IPS-18a (cell line): ENCODE data around the gene SIL1.
"Not testable (repeated sequence)": the region's sequence is repeated elsewhere in the genome, so short reads cannot be mapped to it uniquely, and the experiment has no call there.

Experiments used
- H3K27ac ChIP-seq: one replicate; pipeline ENCODE4 v1.5.1; 2013; ENCODE audit warnings: low read length
- H3K27me3 ChIP-seq: one replicate; pipeline ENCODE4 v1.6.1; 2013; ENCODE audit warnings: mild to moderate bottlenecking, low read length; ENCODE audit not compliant: control insufficient read depth, insufficient read depth
- H3K36me3 ChIP-seq: one replicate; pipeline ENCODE4 v1.6.1; 2013; ENCODE audit warnings: low read depth, low read length; ENCODE audit not compliant: control insufficient read depth
- H3K4me1 ChIP-seq: one replicate; pipeline ENCODE4 v1.6.1; 2013; ENCODE audit warnings: low read depth, low read length; ENCODE audit not compliant: control insufficient read depth
- H3K4me3 ChIP-seq: one replicate; pipeline ENCODE4 v1.5.1; 2013; ENCODE audit warnings: low read length
- H3K9ac ChIP-seq: one replicate; pipeline ENCODE4 v1.6.1; 2013; ENCODE audit warnings: mild to moderate bottlenecking, low read length, moderate library complexity
- H3K9me3 ChIP-seq: one replicate; pipeline ENCODE4 v1.6.1; 2013; ENCODE audit warnings: low read depth, low read length; ENCODE audit not compliant: control insufficient read depth

The SIL1 gene

DNA sequence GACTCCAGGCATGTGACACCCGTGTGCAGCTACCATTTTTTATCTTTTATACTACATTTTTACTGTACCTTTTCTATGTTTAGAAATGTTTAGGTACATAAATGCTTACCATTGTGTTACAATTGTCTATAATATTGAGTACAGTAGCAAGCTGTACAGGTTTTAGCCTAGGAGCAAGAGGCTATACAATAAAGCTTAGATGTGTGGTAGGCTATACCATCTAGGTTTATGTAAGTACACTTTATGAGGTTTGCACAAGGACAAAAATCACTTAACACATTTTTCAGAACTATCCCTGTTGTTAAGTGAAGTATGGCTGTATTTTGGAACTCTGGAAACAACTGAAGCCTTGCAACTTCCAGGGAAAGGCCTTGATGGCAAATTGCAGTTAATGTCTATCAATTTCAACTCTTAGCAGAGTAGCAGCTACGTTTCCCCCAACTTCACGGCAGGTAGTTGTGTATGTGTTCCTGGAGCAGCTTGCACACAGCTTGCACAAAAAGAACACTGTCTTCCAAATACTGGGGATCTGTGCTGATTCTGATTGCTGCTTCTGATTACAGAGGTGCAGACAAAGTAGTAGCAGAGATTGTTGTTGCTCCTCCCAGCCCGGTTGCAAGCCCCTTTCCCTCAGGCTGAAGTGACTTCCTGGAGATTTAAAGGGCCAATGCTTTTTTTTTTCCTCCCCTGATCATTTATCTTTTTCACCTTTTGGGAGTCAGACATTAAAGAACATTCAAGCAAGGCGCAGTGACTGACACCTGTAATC, 30.0 kb downstream of the SIL1 start:
- H3K27me3 ChIP-seq, result no peaks in the 10 kb centered on the region
- no peak overlapping the region for H3K4me3 ChIP-seq
- H3K36me3 ChIP-seq, result no peaks in the 10 kb centered on the region
- H3K9me3 ChIP-seq, result peaks cover 3% of the 10 kb centered on the region
- H3K4me1 ChIP-seq, result peaks cover 4% of the 10 kb centered on the region
- no peak overlapping the region for H3K9ac ChIP-seq
- no peak overlapping the region for H3K27ac ChIP-seq

DNA sequence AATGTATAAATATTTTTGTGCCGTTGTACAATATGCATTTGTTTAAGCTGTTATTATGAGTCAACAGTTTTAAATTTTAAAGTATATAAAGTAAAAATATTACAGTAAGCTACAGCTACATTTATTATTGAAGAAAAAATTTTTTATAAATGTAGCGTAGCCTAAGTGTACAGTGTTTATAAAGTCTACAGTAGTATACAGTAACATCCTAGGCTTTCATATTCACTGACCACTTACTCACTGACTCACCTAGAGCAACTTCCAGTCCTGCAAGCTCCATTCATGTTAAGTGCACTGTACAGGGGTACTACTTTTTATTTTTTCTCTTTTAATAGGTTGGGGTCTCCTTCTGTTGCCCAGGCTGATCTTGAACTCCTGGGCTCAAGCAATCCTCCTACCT, 30.6 kb downstream of the SIL1 start:
- no peak overlapping the region for H3K4me3 ChIP-seq
- H3K9me3 ChIP-seq, result peaks cover 3% of the 10 kb centered on the region
- H3K27ac ChIP-seq, result no peak overlapping the region
- H3K9ac ChIP-seq, result no peak overlapping the region
- H3K4me1 ChIP-seq, result peaks cover 9% of the 10 kb centered on the region
- H3K27me3 ChIP-seq, result no peaks in the 10 kb centered on the region
- no peaks in the 10 kb centered on the region for H3K36me3 ChIP-seq

DNA sequence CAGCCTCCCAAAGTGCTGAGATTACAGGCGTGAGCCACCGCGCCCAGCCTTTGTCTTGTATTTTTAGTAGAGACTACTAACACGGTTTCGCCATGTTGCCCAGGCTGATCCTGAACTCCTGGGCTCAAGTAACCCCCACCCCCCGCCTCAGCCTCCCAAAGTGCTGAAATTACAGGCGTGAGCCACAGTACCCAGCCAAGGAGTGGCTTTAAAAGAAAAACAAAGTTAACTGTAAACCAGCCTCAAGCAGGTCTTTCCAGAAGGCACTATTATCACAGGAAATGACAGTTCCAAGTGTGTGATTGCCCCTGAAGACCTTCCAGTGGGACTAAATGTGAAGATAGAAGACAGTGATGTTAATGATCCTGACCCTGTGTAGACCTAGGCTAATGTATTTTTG, 31.1 kb downstream of the SIL1 start:
- Histone ChIP-seq H3K9me3 (peaks cover 3% of the 10 kb centered on the region), H3K9ac (no peak overlapping the region), H3K27ac (no peak overlapping the region), H3K27me3 (no peaks in the 10 kb centered on the region), H3K36me3 (no peaks in the 10 kb centered on the region), H3K4me1 (peaks cover 14% of the 10 kb centered on the region), H3K4me3 (no peak overlapping the region)

DNA sequence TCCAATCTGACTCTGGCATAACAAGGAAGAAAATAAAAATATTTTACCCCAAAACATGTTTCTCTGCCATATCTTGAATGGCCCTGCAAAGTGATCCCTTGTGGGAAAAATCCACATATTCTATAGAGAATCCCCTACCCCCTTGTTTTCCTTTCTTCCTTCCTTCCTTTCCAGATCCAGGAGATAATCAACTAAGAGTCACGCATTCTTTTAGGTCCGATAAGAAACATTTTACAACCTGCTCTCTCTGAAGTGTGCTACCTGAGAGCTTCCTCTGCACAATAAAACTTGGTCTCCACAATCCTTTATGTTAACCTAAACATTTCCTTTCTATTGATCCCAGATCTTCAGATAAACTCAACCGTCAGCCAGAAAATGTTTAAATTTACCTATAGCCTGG, 33.3 kb downstream of the SIL1 start:
- H3K9me3 ChIP-seq, H3K27me3 ChIP-seq, H3K4me3 ChIP-seq, H3K36me3 ChIP-seq, H3K27ac ChIP-seq, H3K9ac ChIP-seq: not testable (repeated sequence)
- H3K4me1 ChIP-seq, result peaks cover 19% of the 10 kb centered on the region

DNA sequence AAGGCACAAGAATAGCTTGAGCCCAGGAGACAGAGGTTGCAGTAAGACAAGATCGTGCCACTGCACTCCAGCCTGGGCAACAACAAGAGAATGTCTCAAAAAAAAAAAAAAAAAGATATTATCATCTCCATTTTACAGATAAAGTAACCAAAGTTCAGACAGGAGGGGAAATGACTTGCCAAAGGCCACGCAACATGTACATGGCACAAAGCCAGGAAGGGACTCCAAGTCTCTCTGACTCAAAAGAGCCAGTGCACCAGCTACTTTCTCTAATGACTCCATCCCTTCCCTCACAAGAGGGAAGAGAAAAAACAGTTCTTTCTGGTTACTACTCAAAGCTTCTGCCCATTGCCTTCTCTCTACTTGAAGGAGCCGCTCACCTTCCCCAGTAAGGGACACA, 34.1 kb downstream of the SIL1 start:
- no peak overlapping the region for H3K4me3 ChIP-seq
- H3K27me3 ChIP-seq, result no peaks in the 10 kb centered on the region
- H3K4me1 ChIP-seq, result peaks cover 22% of the 10 kb centered on the region
- H3K9ac ChIP-seq, result no peak overlapping the region
- H3K9me3 ChIP-seq, result no peaks in the 10 kb centered on the region
- no peak overlapping the region for H3K27ac ChIP-seq
- no peaks in the 10 kb centered on the region for H3K36me3 ChIP-seq

DNA sequence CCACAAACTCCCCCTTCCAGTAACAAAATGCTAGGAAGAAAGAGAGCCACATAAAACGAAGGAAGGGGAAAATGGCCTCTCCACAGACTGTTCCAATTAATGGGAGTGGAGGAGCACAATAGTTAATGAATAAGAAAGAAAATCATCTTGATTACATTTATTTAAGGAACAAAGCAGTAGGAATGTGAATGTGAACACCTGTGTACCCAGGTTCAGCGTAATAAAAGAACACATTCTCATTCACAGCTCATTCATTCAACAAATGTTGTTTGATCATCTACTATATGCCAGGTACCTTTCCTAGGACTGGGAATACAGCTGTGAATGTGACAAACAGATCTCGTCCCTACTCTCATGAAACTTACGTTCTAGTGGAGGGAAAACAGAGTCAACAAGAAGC, 35.7 kb downstream of the SIL1 start:
- peaks cover 22% of the 10 kb centered on the region for H3K4me1 ChIP-seq
- H3K9ac ChIP-seq, result no peak overlapping the region
- H3K36me3 ChIP-seq, result no peaks in the 10 kb centered on the region
- H3K27ac ChIP-seq, result no peak overlapping the region
- no peaks in the 10 kb centered on the region for H3K27me3 ChIP-seq
- no peak overlapping the region for H3K4me3 ChIP-seq
- H3K9me3 ChIP-seq, result no peaks in the 10 kb centered on the region

DNA sequence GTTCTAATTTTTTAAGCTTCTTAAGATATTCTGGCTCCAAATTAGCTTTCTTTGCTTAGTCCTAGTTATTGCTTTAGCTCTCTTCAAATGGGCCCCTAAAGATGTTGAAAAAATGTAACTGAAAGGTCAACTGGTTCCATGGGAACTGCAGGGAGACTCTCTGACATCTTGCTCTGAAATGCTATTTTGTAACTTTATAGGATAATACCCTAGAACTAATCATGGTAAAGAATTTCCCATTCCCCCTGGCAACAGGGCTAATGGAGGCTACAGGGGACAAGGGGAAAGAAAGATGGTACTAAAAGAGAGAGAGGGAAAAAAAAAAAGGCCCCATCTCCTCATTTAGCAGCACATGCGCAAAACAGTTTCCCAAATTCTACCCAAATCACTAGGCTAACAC, 39.4 kb downstream of the SIL1 start:
- no peak overlapping the region for H3K4me3 ChIP-seq
- no peaks in the 10 kb centered on the region for H3K36me3 ChIP-seq
- H3K9me3 ChIP-seq, result no peaks in the 10 kb centered on the region
- H3K4me1 ChIP-seq, result peaks cover 22% of the 10 kb centered on the region
- no peak overlapping the region for H3K27ac ChIP-seq
- no peak overlapping the region for H3K9ac ChIP-seq
- no peaks in the 10 kb centered on the region for H3K27me3 ChIP-seq

DNA sequence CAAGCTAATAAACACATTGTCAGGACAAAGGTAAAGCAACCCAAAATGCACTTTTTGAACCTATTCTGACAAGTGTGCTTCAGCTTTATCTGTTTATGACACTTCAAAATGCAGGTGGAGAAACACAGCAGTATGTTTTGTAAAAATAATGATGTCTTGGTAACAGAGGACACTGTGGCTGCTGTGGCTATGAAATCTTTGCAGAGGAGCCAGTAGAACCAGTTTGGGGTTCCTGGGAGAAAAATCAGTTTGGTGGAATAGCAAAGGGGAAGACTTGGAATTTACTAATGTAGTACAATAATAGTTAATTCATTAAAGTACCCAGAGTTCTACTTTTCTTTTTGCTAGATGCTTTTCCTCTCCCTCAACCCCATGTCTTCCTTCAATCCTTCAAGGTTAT, 40.6 kb downstream of the SIL1 start:
- Histone ChIP-seq H3K36me3 (no peaks in the 10 kb centered on the region), H3K4me1 (peaks cover 16% of the 10 kb centered on the region), H3K4me3 (no peak overlapping the region), H3K9me3 (no peaks in the 10 kb centered on the region), H3K9ac (no peak overlapping the region), H3K27ac (no peak overlapping the region), H3K27me3 (no peaks in the 10 kb centered on the region)

DNA sequence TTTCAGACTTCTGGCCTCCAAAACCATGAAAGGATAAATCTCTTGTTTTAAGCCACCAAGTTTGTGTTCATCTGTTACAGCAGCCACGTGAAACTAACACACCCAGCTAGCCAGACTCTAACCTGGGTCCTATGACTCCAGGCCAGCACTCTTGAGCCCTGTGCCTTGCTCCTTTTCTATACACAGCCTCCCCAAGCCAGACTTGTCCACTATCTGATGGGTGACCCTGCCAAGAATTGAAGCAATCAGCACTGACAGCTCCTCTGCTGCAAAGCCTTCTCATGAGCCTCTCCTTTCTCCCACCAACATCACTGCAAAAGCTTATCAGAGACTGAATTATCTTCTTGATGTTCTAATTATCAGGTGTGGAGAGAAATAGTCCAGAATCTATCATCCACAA, 41.4 kb downstream of the SIL1 start:
- H3K4me3 ChIP-seq, result no peak overlapping the region
- no peaks in the 10 kb centered on the region for H3K27me3 ChIP-seq
- no peaks in the 10 kb centered on the region for H3K9me3 ChIP-seq
- H3K4me1 ChIP-seq, result peaks cover 11% of the 10 kb centered on the region
- H3K27ac ChIP-seq, result no peak overlapping the region
- no peak overlapping the region for H3K9ac ChIP-seq
- no peaks in the 10 kb centered on the region for H3K36me3 ChIP-seq

DNA sequence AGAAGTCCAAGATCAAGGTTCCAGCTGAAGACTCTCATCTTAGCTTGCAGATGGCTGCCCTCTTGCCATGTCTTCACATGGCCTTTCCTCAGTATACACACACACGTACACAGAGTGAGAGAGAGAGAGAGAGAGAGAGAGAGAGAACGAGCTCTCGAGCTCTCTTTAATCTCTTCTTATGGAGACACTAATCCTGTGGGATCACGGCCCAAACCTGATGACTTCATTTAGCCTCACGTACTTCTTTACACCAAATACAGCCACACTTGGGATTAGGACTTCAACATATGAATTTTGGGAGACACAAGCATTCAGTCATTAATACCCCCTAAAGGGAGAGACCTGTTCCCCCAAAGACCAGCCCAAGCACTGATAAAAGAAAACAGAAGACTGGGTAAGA, 42.8 kb downstream of the SIL1 start:
- no peaks in the 10 kb centered on the region for H3K36me3 ChIP-seq
- no peaks in the 10 kb centered on the region for H3K27me3 ChIP-seq
- H3K9me3 ChIP-seq, result no peaks in the 10 kb centered on the region
- H3K4me3 ChIP-seq, result no peak overlapping the region
- no peak overlapping the region for H3K9ac ChIP-seq
- H3K27ac ChIP-seq, result no peak overlapping the region
- H3K4me1 ChIP-seq, result peaks cover 9% of the 10 kb centered on the region

DNA sequence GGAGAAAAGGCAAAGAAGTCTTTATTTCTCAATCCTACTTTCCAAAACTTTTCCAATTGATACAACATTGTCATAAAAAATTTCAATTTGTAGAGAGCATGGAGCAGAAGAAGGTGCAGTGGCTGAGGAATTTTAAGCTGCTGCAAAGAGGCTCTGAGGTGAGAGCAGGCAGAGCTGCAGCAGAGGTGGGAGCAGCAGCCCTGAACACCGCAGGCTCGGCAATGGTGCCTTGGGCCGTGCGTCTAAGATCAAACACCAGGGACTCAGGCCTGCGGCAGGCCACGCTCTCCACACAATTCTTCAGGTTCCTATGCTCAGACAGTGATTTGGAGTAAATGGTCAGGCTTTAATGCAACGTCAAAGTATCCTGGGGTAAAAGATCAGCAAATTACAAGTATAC, 46.3 kb downstream of the SIL1 start:
- H3K36me3 ChIP-seq, result no peaks in the 10 kb centered on the region
- H3K27me3 ChIP-seq, result no peaks in the 10 kb centered on the region
- H3K9me3 ChIP-seq, result no peaks in the 10 kb centered on the region
- H3K9ac ChIP-seq, result no peak overlapping the region
- H3K4me3 ChIP-seq, result no peak overlapping the region
- no peaks in the 10 kb centered on the region for H3K4me1 ChIP-seq
- no peak overlapping the region for H3K27ac ChIP-seq

DNA sequence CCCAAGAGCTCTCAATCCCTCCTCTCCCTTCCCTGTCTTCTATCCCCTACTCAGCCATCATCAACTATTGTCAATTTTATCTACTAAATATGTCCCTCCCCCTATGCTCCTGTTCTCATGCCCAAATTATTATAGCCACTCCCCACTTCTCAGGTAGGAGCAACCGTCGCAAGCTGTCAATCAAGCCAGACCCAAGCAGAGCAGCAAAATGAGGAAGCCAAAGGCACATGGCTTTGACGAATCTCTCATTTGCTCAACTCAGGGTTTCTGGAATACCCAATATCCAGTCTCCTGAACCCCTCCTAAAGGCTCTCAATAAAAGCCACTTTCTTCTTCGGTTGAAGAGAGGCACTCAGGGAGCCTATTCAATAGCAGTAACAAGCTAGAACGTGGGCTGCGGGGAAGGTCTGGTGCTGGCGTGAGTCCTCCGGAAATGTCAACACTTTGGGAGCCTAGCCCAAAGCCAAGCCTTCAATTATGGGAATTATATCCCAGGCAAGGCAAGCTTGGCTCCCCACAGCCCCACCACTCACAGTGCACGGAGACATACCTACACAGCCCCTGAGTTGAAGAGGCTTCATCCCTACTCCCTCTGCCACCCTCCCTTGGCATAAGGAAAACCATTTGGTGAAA, 47.7 kb downstream of the SIL1 start:
- H3K36me3 ChIP-seq, result no peaks in the 10 kb centered on the region
- no peak overlapping the region for H3K4me3 ChIP-seq

More for the DNA sequence above, 47.7 kb downstream of the SIL1 start:
- Histone ChIP-seq H3K9ac (no peak overlapping the region), H3K4me1 (no peaks in the 10 kb centered on the region), H3K27ac (no peak overlapping the region), H3K9me3 (no peaks in the 10 kb centered on the region), H3K27me3 (no peaks in the 10 kb centered on the region)
